IPS-18a (cell line): ENCODE measurements around the gene VSIG10L.

Experiments
- H3K27ac ChIP-seq: one replicate; pipeline ENCODE4 v1.5.1; 2013; ENCODE audit warnings: low read length
- H3K27me3 ChIP-seq: one replicate; pipeline ENCODE4 v1.6.1; 2013; ENCODE audit warnings: mild to moderate bottlenecking, low read length; ENCODE audit not compliant: control insufficient read depth, insufficient read depth
- H3K36me3 ChIP-seq: one replicate; pipeline ENCODE4 v1.6.1; 2013; ENCODE audit warnings: low read depth, low read length; ENCODE audit not compliant: control insufficient read depth
- H3K4me1 ChIP-seq: one replicate; pipeline ENCODE4 v1.6.1; 2013; ENCODE audit warnings: low read depth, low read length; ENCODE audit not compliant: control insufficient read depth
- H3K4me3 ChIP-seq: one replicate; pipeline ENCODE4 v1.5.1; 2013; ENCODE audit warnings: low read length
- H3K9ac ChIP-seq: one replicate; pipeline ENCODE4 v1.6.1; 2013; ENCODE audit warnings: mild to moderate bottlenecking, low read length, moderate library complexity
- H3K9me3 ChIP-seq: one replicate; pipeline ENCODE4 v1.6.1; 2013; ENCODE audit warnings: low read depth, low read length; ENCODE audit not compliant: control insufficient read depth

Gene VSIG10L

DNA sequence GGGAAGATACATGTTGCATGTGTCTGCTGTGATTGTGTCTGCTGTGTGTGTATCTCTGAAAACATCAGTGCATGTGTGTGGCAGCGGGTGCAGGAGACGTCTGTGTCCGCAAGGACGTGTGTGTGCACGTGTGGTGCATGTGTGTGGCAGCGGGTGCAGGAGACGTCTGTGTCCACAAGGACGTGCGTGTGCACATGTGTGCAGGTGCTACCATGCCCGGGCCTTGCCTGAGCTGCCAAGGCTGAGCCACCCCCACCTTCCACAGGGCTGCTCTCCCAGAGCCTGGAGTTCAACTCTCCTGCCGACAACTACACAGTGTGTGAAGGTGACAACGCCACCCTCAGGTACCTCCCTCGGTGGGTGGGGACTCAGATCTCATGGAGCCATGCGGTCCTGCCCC, 20.1 kb downstream of the VSIG10L start:
- Histone ChIP-seq H3K9ac (no peak overlapping the region), H3K27me3 (no peaks in the 10 kb centered on the region), H3K4me1 (no peaks in the 10 kb centered on the region), H3K4me3 (no peak overlapping the region), H3K36me3 (no peaks in the 10 kb centered on the region), H3K27ac (no peak overlapping the region), H3K9me3 (no peaks in the 10 kb centered on the region)

DNA sequence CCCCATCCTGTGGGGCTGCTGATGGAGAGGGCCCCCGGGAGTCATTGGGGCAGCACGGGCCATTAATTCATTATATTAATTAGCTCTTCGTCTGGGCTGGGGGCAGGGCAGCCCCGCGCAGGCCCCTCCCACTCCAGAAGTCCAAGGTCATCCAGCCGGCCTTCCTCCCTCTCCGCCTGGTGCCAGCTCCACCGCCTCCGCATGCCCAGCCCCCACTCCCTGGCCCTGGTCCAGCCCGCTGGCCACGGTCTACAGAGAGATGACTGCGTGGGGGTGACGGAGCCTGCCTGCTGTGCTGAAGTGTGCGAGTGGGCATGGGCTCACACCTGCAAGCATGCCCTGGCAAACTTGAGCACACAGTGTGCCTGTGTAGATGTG, 21.7 kb downstream of the VSIG10L start:
- no peak overlapping the region for H3K4me3 ChIP-seq
- no peaks in the 10 kb centered on the region for H3K9me3 ChIP-seq
- H3K4me1 ChIP-seq = no peaks in the 10 kb centered on the region
- no peaks in the 10 kb centered on the region for H3K36me3 ChIP-seq
- no peaks in the 10 kb centered on the region for H3K27me3 ChIP-seq
- H3K9ac ChIP-seq = no peak overlapping the region
- H3K27ac ChIP-seq = no peak overlapping the region

GRCh38 chr19:51319649-51320279, 22.2 kb downstream of the VSIG10L start:
- Histone ChIP-seq H3K4me3 (no peak overlapping the region), H3K9me3 (no peaks in the 10 kb centered on the region), H3K27me3 (no peaks in the 10 kb centered on the region), H3K9ac (no peak overlapping the region), H3K27ac (no peak overlapping the region), H3K4me1 (no peaks in the 10 kb centered on the region), H3K36me3 (no peaks in the 10 kb centered on the region)

- H3K27me3 ChIP-seq = no peaks in the 10 kb centered on the region
- no peaks in the 10 kb centered on the region for H3K9me3 ChIP-seq
Measured at GRCh38 chr19:51318687-51319648, 23.0 kb downstream of the VSIG10L start.

GRCh38 chr19:51317968-51318367, 24.0 kb downstream of the VSIG10L start:
- Histone ChIP-seq H3K36me3 (no peaks in the 10 kb centered on the region), H3K27ac (no peak overlapping the region), H3K4me1 (peaks cover 4% of the 10 kb centered on the region), H3K9ac (no peak overlapping the region), H3K4me3 (no peak overlapping the region), H3K9me3 (no peaks in the 10 kb centered on the region), H3K27me3 (no peaks in the 10 kb centered on the region)

More at GRCh38 chr19:51318687-51319648, 23.0 kb downstream of the VSIG10L start:
- Histone ChIP-seq H3K9ac (no peak overlapping the region), H3K27ac (no peak overlapping the region), H3K36me3 (no peaks in the 10 kb centered on the region), H3K4me1 (no peaks in the 10 kb centered on the region), H3K4me3 (no peak overlapping the region)

GRCh38 chr19:51317376-51317775, 24.6 kb downstream of the VSIG10L start:
- Histone ChIP-seq H3K9me3 (no peaks in the 10 kb centered on the region), H3K4me1 (peaks cover 7% of the 10 kb centered on the region), H3K9ac (no peak overlapping the region), H3K27ac (no peak overlapping the region), H3K36me3 (no peaks in the 10 kb centered on the region), H3K27me3 (no peaks in the 10 kb centered on the region), H3K4me3 (no peak overlapping the region)

DNA sequence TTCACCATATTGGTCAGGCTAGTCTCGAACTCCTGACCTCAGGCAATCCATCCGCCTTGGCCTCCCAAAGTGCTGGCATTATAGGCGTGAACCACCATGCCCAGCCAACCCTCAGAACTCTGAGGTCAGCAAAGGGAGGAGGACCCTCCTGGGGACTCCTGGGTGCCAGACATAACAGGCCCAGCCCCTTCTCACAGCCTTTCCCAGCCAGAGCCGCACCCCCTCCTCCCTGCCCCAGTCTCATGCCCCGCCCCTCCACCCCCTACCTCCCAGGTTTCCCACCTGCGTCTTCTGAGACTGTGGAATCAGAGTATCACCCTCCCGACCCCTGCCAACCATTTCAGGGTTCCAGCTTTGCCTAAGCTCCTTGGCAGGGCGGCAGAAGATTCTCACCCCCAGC, 25.3 kb downstream of the VSIG10L start:
- Histone ChIP-seq H3K9me3 (no peaks in the 10 kb centered on the region), H3K9ac (no peak overlapping the region), H3K27me3 (no peaks in the 10 kb centered on the region), H3K27ac (no peak overlapping the region), H3K4me3 (no peak overlapping the region), H3K36me3 (no peaks in the 10 kb centered on the region), H3K4me1 (peaks cover 7% of the 10 kb centered on the region)

GRCh38 chr19:51311351-51312257, 30.3 kb downstream of the VSIG10L start, which contains the start of gene IGLON5:
IGLON5 (plus strand) TSS chr19:51311644; CDS start chr19:51311848, 204 bp downstream.
- Histone ChIP-seq H3K27me3 (no peaks in the 10 kb centered on the region), H3K4me1 (peaks cover 11% of the 10 kb centered on the region), H3K4me3 (peak within 1 kb of the TSS; percentile 57), H3K36me3 (no peaks in the 10 kb centered on the region), H3K27ac (no peak within 1 kb of the TSS), H3K9ac (peak within 1 kb of the TSS; percentile 32), H3K9me3 (peaks cover 9% of the 10 kb centered on the region)

DNA sequence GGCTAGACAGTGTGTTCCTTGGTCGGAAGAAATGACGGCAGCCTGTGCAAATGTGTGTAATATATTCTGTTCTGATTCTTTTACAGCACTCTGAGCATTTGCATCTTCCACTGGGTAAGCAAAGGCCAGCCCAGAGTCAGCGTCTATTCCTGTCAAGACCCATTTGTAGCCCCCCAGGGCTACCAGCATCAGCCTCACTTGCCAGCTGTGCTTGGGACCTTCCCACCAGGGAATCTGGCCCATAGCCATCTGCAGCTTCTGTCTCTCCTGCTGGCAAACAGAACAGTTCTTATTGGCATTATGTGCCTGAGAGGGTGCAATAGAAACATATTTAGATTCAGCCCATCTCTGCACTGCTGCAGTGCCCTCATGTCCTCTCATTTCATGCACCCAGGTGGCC, 36.5 kb downstream of the VSIG10L start:
- H3K4me1 ChIP-seq = peaks cover 4% of the 10 kb centered on the region
- no peak overlapping the region for H3K27ac ChIP-seq
- peaks cover 9% of the 10 kb centered on the region for H3K9me3 ChIP-seq
- H3K9ac ChIP-seq = no peak overlapping the region
- no peaks in the 10 kb centered on the region for H3K27me3 ChIP-seq
- no peak overlapping the region for H3K4me3 ChIP-seq
- H3K36me3 ChIP-seq = no peaks in the 10 kb centered on the region

DNA sequence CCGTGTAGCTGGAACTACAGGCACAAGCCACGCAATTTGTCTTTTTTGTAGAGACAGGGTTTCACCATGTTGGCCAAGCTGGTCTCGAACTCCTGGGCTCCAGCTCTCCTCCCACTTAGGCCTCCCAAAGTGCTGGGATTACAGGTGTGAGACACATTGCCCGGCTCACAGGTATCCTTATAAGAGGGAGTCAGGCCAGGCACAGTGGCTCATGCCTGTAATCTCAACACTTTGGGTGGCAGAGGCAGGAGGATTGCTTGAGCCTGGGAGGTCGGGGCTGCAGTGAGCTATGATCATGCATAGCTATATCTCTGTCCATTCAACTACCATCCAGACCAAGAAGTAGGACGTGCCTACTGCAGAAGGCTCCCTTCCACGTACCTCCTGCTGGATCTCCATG, 40.7 kb downstream of the VSIG10L start:
- Histone ChIP-seq H3K4me3 (no peak overlapping the region), H3K9me3 (no peaks in the 10 kb centered on the region), H3K27me3 (no peaks in the 10 kb centered on the region), H3K9ac (no peak overlapping the region), H3K27ac (no peak overlapping the region), H3K36me3 (no peaks in the 10 kb centered on the region), H3K4me1 (no peaks in the 10 kb centered on the region)

DNA sequence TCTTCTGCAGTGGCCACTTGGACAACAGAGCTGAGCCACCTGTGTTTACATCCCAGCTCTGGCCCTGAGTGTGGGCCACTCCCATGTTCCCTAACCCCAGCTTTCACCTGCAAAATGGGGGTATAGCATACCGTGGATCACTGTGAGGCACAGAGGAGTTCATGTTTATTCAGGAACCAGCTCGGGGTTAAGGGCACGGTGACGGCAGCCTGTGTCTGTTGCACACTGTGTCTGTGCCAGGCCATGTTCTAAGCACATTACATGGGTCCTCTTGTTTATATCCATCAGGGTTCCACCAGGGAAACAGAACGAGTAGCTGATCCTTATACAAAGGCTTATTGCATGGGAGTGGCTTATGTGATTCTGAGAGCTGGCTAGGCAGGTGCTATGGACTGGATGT, 44.5 kb downstream of the VSIG10L start:
- H3K27ac ChIP-seq = no peak overlapping the region
- no peaks in the 10 kb centered on the region for H3K9me3 ChIP-seq
- no peak overlapping the region for H3K9ac ChIP-seq
- no peaks in the 10 kb centered on the region for H3K36me3 ChIP-seq
- H3K4me3 ChIP-seq = no peak overlapping the region
- peaks cover 36% of the 10 kb centered on the region for H3K4me1 ChIP-seq
- H3K27me3 ChIP-seq = no peaks in the 10 kb centered on the region
